Thyroid gland (tissue), 4 donors: Measurements from ENCODE around the gene KPTN. TPM values are rescaled to one million over a fixed set of nuclear protein-coding genes. Genes with fewer than 3 reads are reported as not detected.

ENCODE experiments used
- DNase-seq, 2 donors: peaks; one replicate each; pipeline ENCODE4 v3.0.0-alpha.2; 2019
- H3K27ac ChIP-seq, 3 donors: fragments of 200-600 bp; sonication (generic); 1 replicate in 2 of 3; 2 replicates in 1 of 3; pipeline ENCODE4 v1.5.1; 2016 to 2019; ENCODE audit warnings: mild to moderate bottlenecking in 1 of 3, moderate library complexity in 1 of 3
- H3K27me3 ChIP-seq: fragments of 200-600 bp; sonication (generic); one replicate; pipeline ENCODE4 v1.5.1; 2019
- H3K36me3 ChIP-seq, 2 donors: fragments of 200-600 bp; sonication (generic); one replicate each; pipeline ENCODE4 v1.5.1; 2016 to 2019
- H3K4me1 ChIP-seq, 2 donors: fragments of 200-600 bp; sonication (generic); one replicate each; pipeline ENCODE4 v1.5.1; 2017 to 2019
- H3K4me3 ChIP-seq, 3 donors: fragments of 200-600 bp; sonication (generic); replicated peaks in 1 of 3; 1 replicate in 2 of 3; 2 replicates in 1 of 3; pipeline ENCODE4 v1.5.1; 2016; ENCODE audit warnings: mild to moderate bottlenecking in 1 of 3
- H3K9me3 ChIP-seq: fragments of 200-600 bp; sonication (generic); one replicate; pipeline ENCODE4 v1.5.1; 2017
- POLR2A ChIP-seq, 2 donors: fragments of 450-650 bp; IDR thresholded peaks; one replicate each; pipeline ENCODE4 v1.6.1; 2017; ENCODE audit warnings: antibody characterized with exemption in 2 of 2, mild to moderate bottlenecking in 2 of 2, moderate library complexity in 1 of 2
- WGBS, 2 donors: methylation state at CpG; one replicate each; pipeline ENCODE4 v1.1.5; 2017; 5-methylcytosine and 5-hydroxymethylcytosine counted together
- intact Hi-C: fragments of 100-400 bp; cut with DNase I; formaldehyde crosslinking; loops from one replicate; pipeline ENCODE4 v1.15.1; 2023
- total RNA-seq, 4 donors: library from RNA; depleted of rRNA; stranded (reverse); fragments of >200 nt; gene quantifications; one replicate each; pipeline ENCODE4 v1.2.3, GENCODE V29; 2016
- TF ChIP-seq, protein P1 (sequence below), 6 experiments: fragments of 200-600 bp in 3 of 6; fragments of 450-650 bp in 3 of 6; sonication (generic) in 3 of 6; IDR thresholded peaks; one replicate each; pipeline ENCODE4 v1.5.1; 2016 to 2019; ENCODE audit warnings: antibody characterized with exemption in 6 of 6, mild to moderate bottlenecking in 2 of 6, inconsistent platforms in 1 of 6, moderate library complexity in 1 of 6

KPTN gene
- total RNA-seq, 4 donors from 2014 or later, result 7.0 to 8.9 (median 7.3) TPM

DNA sequence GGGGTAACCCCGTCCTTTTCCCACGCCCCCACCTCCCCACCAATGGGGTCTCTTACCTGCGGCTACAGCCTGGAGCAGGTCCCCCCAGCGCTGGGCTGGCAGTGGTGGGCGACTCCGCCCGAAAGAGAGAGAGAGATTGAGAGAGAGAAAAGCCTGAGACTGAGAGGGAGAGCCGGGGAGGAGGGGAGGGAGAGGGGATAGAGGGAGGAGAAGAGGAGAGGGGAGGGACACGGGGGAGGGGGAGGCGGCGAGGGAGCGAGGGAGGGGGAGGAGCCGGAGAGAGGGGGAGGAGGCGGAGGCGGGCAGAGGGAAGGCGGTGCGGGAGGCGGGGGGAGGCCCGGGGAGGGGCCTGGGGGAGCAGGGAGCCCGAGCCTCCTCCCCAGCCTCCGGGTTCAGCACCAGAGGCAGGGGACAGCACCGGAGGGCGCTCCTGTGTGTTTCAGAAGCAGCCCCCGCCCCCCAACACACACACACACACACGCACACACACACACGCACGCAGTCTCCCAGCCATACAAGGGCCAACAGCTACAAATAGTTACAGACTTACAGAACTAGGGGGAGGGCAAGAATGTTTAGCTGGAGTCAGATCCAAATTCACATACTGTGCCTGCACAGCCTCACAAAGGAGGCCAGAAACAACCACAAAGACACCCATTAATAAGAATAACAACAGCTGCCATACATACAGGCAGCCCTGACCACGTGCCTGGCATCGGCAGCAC is 12.1 kb downstream of the KPTN start, which contains the start of gene SLC8A2:
Gene SLC8A2, minus strand, starts transcription at position 161 of the 725 bp plus-strand sequence. CDS start 5,490 bp downstream, outside the sequence.
- DNase-seq, result peak in 1 of 2 donors; percentile 27
- peaks cover 11% of the 10 kb centered on the region for H3K27me3 ChIP-seq
- TF ChIP-seq, protein P1, sequence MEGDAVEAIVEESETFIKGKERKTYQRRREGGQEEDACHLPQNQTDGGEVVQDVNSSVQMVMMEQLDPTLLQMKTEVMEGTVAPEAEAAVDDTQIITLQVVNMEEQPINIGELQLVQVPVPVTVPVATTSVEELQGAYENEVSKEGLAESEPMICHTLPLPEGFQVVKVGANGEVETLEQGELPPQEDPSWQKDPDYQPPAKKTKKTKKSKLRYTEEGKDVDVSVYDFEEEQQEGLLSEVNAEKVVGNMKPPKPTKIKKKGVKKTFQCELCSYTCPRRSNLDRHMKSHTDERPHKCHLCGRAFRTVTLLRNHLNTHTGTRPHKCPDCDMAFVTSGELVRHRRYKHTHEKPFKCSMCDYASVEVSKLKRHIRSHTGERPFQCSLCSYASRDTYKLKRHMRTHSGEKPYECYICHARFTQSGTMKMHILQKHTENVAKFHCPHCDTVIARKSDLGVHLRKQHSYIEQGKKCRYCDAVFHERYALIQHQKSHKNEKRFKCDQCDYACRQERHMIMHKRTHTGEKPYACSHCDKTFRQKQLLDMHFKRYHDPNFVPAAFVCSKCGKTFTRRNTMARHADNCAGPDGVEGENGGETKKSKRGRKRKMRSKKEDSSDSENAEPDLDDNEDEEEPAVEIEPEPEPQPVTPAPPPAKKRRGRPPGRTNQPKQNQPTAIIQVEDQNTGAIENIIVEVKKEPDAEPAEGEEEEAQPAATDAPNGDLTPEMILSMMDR (IDR thresholded peaks at IDR 0.05), result no peak
- TF ChIP-seq POLR2A (IDR thresholded peaks at IDR 0.05), result no peak
- no peaks in the 10 kb centered on the region for H3K9me3 ChIP-seq
- no peaks in the 10 kb centered on the region for H3K36me3 ChIP-seq
- H3K4me3 ChIP-seq, result no peak within 1 kb of the TSS
- intact Hi-C loops, result no loop called here
- WGBS, 2 donors, result 5% methylated on average over 18 to 23 of the region's 29 CpGs
- H3K27ac ChIP-seq, result no peak within 1 kb of the TSS
- H3K4me1 ChIP-seq, result peaks cover 0 to 7% of the 10 kb centered on the region in 2 donors

DNA sequence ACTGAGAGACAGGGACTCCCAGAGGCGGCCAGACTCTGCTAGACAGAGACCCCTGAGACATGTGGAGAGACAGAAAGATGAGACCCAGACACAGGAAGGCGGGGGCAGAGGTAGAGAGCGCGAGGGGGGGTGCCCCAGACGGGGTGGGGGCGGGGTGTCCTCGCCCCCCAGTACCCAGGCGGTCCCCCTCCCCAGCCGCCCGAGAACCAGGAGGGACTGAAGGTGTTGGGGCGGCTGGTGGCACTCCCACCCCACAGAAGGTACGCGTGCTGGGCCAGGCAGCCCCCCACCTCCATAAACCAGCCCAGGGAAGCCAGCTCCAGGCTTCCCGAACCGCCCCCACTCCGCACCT is 12.7 kb downstream of the KPTN start:
- H3K9me3 ChIP-seq, result no peaks in the 10 kb centered on the region
- H3K27me3 ChIP-seq, result peaks cover 11% of the 10 kb centered on the region
- intact Hi-C loops, result no loop called here
- DNase-seq, result no peak
- 2 to 4% methylated on average over 10 to 11 of the region's 16 CpGs for WGBS, 2 donors
- H3K36me3 ChIP-seq, result no peaks in the 10 kb centered on the region
- TF ChIP-seq, protein P1 (IDR thresholded peaks at IDR 0.05), result no peak
- TF ChIP-seq POLR2A (IDR thresholded peaks at IDR 0.05), result no peak
- peaks cover 0 to 7% of the 10 kb centered on the region in 2 donors for H3K4me1 ChIP-seq
- no peak overlapping the region for H3K27ac ChIP-seq
- H3K4me3 ChIP-seq, result no peak overlapping the region

DNA sequence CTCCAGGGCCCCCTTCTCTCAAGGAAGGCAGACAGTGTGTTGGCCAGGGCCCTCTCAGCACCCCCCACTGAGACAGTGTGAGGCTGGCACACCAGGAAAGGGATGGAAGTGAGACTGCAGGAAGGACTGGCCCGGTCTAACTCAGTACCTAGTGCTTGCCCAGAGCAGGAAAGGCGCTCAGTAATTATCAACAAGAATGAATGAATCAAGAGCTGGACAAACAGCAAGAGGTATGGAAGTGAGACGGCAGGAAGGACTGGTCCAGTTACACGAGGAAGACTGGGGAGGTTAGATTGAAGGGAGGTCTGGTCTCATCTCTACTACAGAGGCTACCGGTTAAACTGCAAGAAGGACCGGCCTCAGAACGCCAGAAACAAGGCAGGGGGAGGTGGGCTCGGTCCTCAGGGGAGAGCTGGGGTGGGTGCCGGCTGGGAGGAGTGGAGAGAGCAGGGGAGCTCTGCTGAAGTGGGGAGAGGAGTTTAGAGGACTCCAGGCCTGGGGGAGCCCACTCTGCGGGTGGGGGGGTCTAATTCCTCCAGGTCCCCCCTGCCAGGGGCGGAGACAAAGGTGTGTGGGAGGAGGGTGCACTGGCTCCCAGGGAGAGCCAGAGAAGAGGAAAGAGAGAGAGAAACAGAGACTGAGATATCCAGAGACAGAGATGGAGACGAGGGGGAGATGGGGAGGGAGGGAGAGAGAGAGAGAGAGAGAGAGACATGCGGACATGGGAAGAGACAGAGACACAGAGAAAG is 13.4 kb downstream of the KPTN start:
- Histone ChIP-seq H3K27ac (no peak overlapping the region), H3K9me3 (no peaks in the 10 kb centered on the region), H3K4me1 (peaks cover 0 to 7% of the 10 kb centered on the region in 2 donors), H3K27me3 (peaks cover 11% of the 10 kb centered on the region), H3K36me3 (no peaks in the 10 kb centered on the region), H3K4me3 (no peak overlapping the region)
- TF ChIP-seq, protein P1 (IDR thresholded peaks at IDR 0.05), result no peak
- no peak for TF ChIP-seq POLR2A (IDR thresholded peaks at IDR 0.05)
- WGBS, 2 donors, result 25 to 26% methylated on average over 13 of the region's 13 CpGs
- no peak for DNase-seq
- intact Hi-C loops, result no loop called here

DNA sequence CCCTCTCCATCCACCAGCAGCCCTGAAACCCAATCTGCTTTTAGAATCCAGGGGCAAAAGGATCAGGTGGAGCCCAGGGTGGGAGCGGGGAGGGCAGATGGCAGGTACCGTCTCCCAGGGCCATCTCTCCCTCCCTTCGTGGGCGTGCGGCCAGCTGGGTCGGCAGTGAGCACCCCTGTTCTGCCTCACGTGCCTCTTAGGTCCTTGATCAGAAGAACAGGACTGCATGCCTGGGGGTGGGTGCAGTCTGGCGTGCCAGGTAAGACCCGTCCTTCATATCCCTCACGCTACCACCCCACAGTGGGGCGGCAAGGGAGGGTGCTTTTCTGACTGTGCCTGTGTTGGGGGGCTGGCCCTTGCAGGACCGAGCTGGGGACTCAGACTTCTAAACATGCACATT is 14.3 kb downstream of the KPTN start:
- TF ChIP-seq, protein P1 (IDR thresholded peaks at IDR 0.05), result no peak
- no peak for TF ChIP-seq POLR2A (IDR thresholded peaks at IDR 0.05)
- 19 to 20% methylated on average over 1 to 11 of the region's 12 CpGs for whole genome bisulfite sequencing, 2 donors

DNA sequence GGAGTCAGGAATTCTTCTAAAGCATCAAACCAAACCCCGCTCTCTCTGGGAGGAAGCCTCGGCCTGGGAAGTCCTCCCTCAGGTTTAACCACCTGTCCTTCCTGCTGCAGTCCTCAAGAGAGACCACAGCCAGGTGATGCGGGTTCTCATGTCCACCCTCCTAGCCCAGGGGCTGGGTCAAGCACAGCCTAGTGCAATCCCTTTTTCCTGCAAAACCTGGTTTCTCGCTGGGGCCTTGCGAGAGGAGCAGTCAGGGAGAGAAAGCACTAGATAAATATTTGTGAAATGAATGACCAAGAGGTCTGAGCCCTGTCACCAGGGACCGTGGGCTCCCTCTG is 14.7 kb downstream of the KPTN start:
- Histone ChIP-seq H3K27me3 (peaks cover 11% of the 10 kb centered on the region), H3K9me3 (no peaks in the 10 kb centered on the region), H3K27ac (no peak overlapping the region), H3K36me3 (no peaks in the 10 kb centered on the region), H3K4me1 (peaks cover 0 to 7% of the 10 kb centered on the region in 2 donors), H3K4me3 (no peak overlapping the region)
- TF ChIP-seq POLR2A (IDR thresholded peaks at IDR 0.05), result no peak
- TF ChIP-seq, protein P1 (IDR thresholded peaks at IDR 0.05), result no peak
- intact Hi-C loops, result no loop called here
- DNase-seq, result no peak
- WGBS, 2 donors, result 9 to 13% methylated on average over 6 of the region's 6 CpGs

More for the DNA sequence above, 14.3 kb downstream of the KPTN start:
- Histone ChIP-seq H3K27ac (no peak overlapping the region), H3K4me1 (peaks cover 0 to 7% of the 10 kb centered on the region in 2 donors), H3K4me3 (no peak overlapping the region), H3K36me3 (no peaks in the 10 kb centered on the region), H3K27me3 (peaks cover 11% of the 10 kb centered on the region), H3K9me3 (no peaks in the 10 kb centered on the region)
- no peak for DNase-seq
- intact Hi-C loops, result no loop called here
